ENCODE data around the gene ARHGAP42. TPM values are rescaled to one million over a fixed set of nuclear protein-coding genes. Genes with fewer than 3 reads are reported as not detected.

Gene ARHGAP42
- total RNA-seq, 1 experiment from 2014 or later, result 39.1 TPM

- WGBS (ENCODE audit: extremely low coverage, insufficient read length, low lambda C conversion rate), result no CpG with 5 or more reads among the region's 2 CpGs
- H3K27me3 ChIP-seq (ENCODE audit: insufficient read depth, low read length), result no peaks in the 10 kb centered on the region
- H4K91ac ChIP-seq (ENCODE audit: insufficient read length, low read depth, low read length), result no peak overlapping the region
- no peak overlapping the region for H3K9ac ChIP-seq (ENCODE audit: extremely low read depth, insufficient read length, low read length)
- TF ChIP-seq, protein P1, sequence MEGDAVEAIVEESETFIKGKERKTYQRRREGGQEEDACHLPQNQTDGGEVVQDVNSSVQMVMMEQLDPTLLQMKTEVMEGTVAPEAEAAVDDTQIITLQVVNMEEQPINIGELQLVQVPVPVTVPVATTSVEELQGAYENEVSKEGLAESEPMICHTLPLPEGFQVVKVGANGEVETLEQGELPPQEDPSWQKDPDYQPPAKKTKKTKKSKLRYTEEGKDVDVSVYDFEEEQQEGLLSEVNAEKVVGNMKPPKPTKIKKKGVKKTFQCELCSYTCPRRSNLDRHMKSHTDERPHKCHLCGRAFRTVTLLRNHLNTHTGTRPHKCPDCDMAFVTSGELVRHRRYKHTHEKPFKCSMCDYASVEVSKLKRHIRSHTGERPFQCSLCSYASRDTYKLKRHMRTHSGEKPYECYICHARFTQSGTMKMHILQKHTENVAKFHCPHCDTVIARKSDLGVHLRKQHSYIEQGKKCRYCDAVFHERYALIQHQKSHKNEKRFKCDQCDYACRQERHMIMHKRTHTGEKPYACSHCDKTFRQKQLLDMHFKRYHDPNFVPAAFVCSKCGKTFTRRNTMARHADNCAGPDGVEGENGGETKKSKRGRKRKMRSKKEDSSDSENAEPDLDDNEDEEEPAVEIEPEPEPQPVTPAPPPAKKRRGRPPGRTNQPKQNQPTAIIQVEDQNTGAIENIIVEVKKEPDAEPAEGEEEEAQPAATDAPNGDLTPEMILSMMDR (conservative IDR thresholded peaks at IDR 0.05), result no peak; the same call in 2 of the 3 replicates
- no peak overlapping the region for H3K4ac ChIP-seq (ENCODE audit: low read depth, low read length)
- peaks cover 26 to 38% of the 10 kb centered on the region in 2 experiments for H3K4me1 Mint-ChIP-seq
- H2BK120ac ChIP-seq (ENCODE audit: low read depth, low read length, poor library complexity, severe bottlenecking), result no peak overlapping the region
- no peak overlapping the region for H3K23ac ChIP-seq (ENCODE audit: insufficient read length, low read depth, low read length)
- no peak overlapping the region for H3K14ac ChIP-seq (ENCODE audit: insufficient read depth, low read length)
- no peak overlapping the region for H3K18ac ChIP-seq (ENCODE audit: insufficient read length, low read depth, low read length)
- no peak overlapping the region for H2BK20ac ChIP-seq (ENCODE audit: low read depth, low read length, poor library complexity, severe bottlenecking)
- no peak overlapping the region for H3K4me2 ChIP-seq (ENCODE audit: insufficient read depth, insufficient read length, low read length)
- no peak overlapping the region for H3K27ac Mint-ChIP-seq
- no peak for DNase-seq
- no peak overlapping the region for H3K56ac ChIP-seq (ENCODE audit: insufficient read length, low read depth, low read length)
- H3K4me3 Mint-ChIP-seq, result no peak overlapping the region
- H3K79me1 ChIP-seq (ENCODE audit: insufficient read depth, low read depth, low read length, poor library complexity, severe bottlenecking), result no peaks in the 10 kb centered on the region
- H3K23me2 ChIP-seq (ENCODE audit: insufficient read length, low read depth, low read length, poor library complexity, severe bottlenecking), result no peaks in the 10 kb centered on the region
- no peak overlapping the region for H2BK5ac ChIP-seq (ENCODE audit: insufficient read length, low read length)
- H3K9me3 Mint-ChIP-seq, result no peaks in the 10 kb centered on the region; a peak in 2 of 5 replicates
- H2BK15ac ChIP-seq (ENCODE audit: low read depth, low read length), result no peak overlapping the region
- H3K79me2 ChIP-seq (ENCODE audit: insufficient read depth, low read length), result peaks cover 1% of the 10 kb centered on the region; the same call in 1 of the 2 replicates
- no peaks in the 10 kb centered on the region for H4K20me1 ChIP-seq (ENCODE audit: control insufficient read depth, insufficient read depth, insufficient read length)
- no peaks in the 10 kb centered on the region for H3K27me3 Mint-ChIP-seq (ENCODE audit: low read depth)
- no peak overlapping the region for H2AK5ac ChIP-seq (ENCODE audit: insufficient read length, low read length)
- H2AFZ ChIP-seq (ENCODE audit: low read length), result no peak overlapping the region
- H3K36me3 Mint-ChIP-seq (ENCODE audit: insufficient read depth in 1 of 3, low read depth in 3 of 3), result peaks cover 3 to 5% (median 4%) of the 10 kb centered on the region in 3 experiments; a peak in 6 of 7 replicates
- no peak overlapping the region for H2BK12ac ChIP-seq (ENCODE audit: insufficient read length, low read depth, low read length)
- no peak overlapping the region for H3T11ph ChIP-seq (ENCODE audit: low read length)
- no peak overlapping the region for H3K27ac ChIP-seq (ENCODE audit: insufficient read length, low read depth, low read length)
- no peak overlapping the region for H4K8ac ChIP-seq (replicated peaks; ENCODE audit: insufficient read length, low read depth, low read length)
- H3K4me1 ChIP-seq (ENCODE audit: insufficient read depth, low read length), result peaks cover 9% of the 10 kb centered on the region; the same call in 1 of the 2 replicates
- no peaks in the 10 kb centered on the region for H3K9me3 ChIP-seq (ENCODE audit: control insufficient read depth, low read depth, low read length)
- H4K5ac ChIP-seq (ENCODE audit: insufficient read length, low read depth, low read length), result no peak overlapping the region
Observed at GRCh38 chr11:100817620-100818019, 130.5 kb downstream of the ARHGAP42 start.

All from H9 (cell line).